NCI-H128 (cell line): ENCODE data around the gene SLC29A2.
"Not testable (repeated sequence)": the region's sequence is repeated elsewhere in the genome, so short reads cannot be mapped to it uniquely, and the experiment has no call there.

Source experiments
- DNase-seq: peaks from one replicate; lab custom pipeline; 2025; ENCODE audit not compliant: unreplicated experiment; lab: John Stamatoyannopoulos, UW

Gene SLC29A2

DNA sequence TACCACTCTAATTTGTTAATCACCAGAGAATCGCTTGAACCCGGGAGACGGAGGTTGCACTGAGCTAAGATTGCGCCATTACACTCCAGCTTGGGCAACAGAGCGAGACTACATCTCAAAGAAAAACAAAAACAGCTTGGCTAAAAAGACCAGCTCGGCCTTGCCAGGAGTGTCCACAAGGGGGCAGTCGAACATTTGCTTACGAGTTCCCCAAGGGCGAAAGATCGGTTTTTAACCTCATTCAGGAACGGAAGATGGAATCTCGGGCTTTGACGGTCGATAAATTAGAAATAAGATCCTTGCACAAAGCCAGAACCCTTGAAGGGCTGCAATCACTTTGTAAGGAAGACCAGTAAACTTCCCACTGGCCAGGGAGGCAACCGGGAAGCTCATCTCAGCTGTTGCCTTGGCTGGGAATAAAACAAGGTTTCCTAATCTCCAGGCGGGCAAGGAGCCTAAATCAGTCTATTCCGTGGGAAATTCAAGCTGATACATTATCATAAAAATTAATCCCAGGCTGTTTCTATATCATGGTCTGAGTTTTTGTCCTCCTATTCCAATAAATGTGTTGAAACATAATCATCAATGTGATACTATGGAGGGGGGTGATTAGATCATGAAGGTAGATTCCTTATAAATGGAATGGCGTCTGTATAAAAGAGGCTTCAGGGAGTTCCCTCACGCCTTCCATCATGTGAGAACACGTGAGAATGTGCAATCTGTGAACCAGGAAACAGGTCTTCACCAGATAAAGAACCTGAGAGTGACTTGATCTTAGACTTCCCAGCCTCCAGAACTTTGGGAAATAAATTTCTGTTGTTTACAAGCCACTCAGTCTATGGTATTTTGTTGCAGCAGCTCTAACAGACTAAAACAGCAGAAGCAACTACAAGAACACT lies 14.9 kb upstream of the SLC29A2 start:
- DNase-seq, result peak; percentile 79

DNA sequence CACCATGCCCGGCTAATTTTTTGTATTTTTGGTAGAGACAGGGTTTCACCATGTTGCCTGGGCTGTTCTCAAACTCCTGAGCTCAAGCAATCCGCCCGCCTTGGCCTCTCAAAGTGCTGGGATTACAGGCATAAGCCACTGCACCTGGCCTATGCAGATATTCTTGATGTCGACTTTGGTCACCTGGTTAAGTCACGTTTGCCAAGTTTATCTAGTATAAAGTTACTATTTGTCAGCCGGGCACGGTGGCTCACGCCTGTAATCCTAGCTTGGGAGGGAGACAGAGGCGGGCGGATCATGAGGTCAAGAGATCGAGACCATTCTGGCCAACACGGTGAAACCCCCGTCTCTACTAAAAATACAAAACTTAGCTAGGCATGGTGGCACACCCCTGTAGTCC lies 12.8 kb upstream of the SLC29A2 start:
- DNase-seq, result not testable (repeated sequence)

DNA sequence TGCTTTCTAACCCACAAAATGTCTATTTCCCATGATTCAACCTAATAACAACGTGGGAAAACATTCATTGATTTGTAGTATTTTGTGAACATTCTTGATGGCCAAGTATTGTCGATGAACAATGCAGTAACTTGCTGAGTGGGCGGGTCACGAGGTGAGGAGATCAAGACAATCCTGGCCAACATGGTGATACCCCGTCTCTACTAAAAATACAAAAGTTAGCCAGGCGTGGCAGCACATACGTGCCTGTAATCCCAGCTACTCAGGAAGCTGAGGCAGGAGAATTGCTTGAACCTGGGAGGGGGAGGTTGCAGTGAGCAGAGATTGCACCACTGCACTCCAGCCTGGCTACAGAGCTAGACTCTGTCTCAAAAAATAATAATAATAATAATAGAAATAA lies 8.7 kb upstream of the SLC29A2 start:
- DNase-seq, result not testable (repeated sequence)

DNA sequence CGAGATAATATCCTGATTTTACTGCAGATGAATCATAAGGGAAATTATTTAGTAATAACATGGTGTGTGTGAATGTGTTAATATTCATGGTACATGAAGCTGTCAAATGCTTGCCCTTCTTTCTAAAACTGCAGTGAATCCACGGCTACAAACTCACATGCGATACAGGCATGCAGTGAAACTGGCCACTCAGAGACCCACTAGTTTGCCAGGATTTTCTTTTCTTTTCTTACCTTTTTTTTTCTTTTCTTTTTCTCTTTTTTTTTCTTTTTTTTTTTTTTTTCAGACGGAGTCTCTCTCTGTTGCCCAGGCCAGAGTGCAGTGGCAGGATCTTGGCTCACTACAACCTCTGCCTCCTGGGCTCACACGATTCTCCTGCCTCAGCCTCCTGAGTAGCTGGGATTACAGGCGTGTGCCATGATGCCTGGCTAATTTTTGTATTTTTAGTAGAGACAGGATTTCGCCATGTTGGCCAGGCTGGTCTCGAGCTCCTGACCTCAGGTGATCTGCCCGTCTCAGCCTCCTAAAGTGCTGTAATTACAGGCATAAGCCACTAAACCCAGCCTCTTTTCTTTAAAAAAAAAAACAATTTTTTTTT lies 2.2 kb upstream of the SLC29A2 start:
- not testable (repeated sequence) for DNase-seq

DNA sequence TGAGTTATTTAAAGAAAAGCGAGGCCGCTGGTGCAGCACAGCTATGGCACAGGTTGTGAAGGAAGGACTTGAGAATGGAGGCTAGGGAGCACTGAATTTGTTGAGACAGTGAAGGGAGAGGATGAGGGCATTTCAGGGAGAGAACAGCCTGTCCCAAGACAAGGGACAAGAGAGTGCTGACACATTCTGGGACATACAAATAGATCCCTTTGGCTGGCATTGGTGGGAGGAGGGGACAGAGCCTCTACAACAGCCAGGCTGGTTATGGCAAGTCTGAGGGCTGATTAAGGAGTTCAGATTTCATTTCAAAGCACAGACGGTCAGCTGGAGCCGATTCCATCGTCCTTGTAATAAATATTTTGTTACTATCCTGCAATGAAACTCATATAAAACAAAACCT lies 1.7 kb upstream of the SLC29A2 start:
- DNase-seq, result no peak

DNA sequence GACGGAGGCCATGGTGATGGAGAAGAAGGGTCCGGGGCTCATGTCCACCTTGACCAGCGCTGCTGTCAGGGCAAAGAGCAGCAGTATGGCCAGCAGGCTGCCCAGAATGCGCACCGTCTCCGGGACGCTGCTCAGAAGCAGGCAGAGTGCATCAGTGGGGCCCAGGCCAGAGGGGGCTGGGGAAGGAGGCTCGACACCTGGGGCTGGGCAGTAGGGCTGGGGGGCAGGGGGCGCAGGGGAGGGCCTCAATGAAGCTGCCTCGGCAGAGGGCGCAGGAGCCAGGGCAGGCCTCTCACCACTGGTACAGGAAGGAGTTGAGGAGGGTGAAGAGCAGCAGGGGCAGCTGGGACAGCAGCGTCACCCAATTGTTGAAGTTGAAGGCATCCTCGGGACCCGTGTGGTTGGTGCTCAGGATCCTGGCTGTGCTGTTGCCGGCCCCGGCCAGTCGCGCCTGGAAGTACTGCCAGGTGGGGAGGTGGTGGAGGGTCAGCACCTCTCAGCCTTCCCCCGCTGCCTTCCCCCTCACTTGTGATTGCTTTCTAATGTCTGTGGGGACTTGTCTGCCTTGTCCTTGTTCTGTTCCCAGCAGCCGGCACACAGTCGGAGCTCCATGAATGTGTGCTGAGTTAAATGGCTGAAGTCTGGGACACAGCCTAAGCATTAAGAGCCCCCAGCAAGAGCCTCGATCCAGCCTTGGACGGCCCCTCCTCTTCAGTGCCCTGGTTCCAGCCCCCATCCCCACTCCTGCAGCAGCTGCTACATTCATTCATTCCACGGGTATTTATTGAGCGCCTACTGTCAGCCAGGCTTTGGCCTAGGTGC lies 2.3 kb downstream of the SLC29A2 start:
- DNase-seq, result no peak

DNA sequence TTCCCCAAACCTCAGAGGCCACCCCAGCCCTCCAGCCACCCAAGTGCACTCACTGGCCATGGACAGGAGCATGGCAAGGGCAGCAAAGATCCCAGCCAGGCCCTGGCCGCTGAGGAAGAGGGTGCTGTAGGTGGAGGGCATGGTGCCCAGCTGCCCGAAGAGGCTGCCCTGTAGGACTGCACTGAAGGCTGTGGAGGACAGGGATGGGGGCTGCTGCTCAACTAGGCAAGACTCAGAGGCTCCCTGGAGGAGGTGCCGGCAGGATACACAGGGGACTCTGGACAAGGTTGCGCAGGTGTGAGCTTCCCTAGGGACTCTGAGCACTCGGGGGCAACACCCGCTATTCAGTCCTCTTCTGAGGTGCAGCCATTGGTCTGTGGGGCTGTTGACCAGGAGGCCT lies 3.1 kb downstream of the SLC29A2 start:
- no peak for DNase-seq

DNA sequence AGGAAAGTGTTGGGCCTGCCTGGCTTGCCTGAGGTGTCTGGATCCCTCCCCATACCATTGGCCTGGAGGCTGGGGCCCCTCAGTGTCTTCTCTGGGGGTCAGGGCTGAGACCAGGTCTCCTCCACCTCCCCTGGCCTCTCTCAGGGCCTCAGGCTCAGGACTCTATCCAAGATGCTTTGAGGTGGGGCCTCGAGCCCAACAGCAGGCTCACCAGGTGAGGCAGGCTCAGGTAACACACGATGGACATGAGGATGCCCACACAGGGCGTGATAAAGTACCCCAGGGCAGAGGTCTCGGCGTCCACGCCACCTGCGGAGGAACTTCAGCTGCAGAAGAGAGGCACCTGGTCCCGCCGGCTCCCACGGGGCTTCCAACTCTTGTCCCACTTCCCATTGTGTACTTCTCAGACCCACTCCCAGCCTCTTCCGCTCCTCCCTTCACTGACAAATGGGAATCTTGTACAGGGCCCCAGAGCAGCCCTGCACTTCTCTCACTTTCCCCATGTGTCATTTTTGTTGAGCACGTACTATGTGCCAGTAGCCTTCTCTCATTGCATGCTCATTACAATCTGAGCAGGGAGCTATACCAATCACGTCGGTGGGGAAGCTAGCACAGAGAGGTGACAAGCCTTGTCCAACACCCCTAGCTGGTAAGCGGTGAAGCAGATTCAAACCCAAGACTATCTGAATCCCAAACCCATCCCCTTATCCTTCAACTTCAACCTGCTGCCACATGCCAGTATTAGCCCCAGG lies 3.8 kb downstream of the SLC29A2 start:
- DNase-seq, result no peak

DNA sequence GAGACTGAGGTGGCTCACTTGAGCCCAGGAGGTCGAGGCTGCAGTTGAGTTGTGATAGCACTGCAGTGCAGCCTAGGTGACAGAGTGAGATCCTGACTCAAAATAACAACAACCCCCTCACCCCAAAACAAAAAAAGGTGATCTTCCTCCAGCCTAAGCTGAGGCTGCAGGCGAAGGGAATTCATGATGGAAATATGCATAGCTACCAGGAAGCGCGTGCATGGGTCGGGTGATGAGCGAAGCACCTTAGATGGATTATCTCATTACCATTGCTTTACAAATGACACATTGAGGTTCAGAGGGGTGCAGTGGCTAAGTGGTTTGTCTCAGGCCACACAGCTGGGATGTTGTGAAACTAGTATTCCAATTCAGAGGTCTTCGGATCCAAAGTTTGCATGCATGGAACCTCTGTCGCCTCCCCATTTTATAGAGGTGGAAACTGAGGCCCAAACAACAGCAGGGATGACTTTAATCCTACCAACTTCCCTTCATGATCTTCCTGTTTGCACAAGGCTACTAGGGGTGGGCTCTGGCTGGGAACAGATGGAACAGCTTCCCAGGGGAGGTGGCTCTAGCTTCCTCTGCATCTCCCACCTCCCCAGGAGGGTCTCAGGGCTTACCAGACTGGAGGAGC lies 4.6 kb downstream of the SLC29A2 start:
- DNase-seq, result no peak

DNA sequence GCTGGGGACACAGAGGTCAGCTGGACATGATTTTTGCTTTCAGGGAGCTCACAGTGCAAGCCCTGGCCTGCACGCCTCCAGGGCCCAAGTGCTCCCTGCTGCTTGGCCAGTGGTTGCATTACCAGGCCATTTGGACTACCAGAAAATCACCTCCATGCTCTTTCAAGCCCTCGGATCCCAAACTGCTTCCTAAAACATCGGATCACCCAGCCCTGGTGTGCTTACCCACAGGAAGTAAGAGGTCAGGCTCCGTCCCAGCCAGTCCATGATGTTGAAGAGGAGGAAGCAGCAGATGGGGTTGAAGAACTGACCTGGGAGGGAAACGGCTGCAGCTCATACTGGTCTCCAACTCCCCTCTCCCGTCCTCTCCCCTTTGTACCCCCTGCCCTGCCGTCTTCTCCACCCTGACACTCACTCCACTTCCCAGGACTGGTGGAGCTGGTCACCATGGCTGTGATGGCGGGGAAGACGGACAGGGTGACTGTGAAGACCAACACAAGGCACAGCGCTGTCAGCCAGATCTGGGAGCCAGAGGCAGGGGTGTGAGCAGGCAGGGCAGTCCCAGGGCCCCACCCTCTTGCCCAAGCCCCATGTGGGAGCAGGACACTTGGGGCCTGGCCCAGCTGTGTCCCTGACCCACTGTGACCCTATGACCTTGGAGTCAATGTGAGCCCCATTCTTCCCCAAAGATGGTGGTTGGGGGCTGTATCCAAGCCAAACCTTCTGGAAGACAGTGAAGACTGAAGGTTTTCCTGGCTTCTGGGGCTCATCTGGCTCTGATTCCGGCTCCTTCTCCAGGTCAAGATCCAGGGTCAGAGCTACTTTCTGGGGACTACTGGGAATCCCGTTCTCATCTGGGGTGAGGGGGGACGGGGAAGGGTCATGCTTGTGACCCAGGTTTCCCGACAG lies 5.6 kb downstream of the SLC29A2 start:
- DNase-seq, result no peak

DNA sequence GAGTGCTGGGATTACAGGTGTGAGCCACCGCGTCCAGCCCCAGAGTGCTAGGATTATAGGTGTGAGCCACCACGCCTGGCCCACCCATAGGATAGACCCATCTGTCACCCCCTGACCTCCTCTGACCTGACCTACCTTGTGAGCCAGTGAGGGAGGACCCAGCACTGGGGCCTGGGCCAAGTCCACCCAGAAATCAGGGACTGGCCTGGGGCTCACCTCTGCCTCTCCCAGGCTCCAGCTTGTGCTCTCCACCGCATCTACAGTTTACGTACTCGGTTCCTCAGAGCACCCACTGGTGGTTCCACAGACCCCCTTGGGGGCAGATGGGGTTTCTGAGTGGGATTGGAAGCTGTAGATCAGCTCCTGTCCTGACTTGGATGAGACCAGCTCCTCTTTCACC lies 6.4 kb downstream of the SLC29A2 start:
- DNase-seq, result no peak

DNA sequence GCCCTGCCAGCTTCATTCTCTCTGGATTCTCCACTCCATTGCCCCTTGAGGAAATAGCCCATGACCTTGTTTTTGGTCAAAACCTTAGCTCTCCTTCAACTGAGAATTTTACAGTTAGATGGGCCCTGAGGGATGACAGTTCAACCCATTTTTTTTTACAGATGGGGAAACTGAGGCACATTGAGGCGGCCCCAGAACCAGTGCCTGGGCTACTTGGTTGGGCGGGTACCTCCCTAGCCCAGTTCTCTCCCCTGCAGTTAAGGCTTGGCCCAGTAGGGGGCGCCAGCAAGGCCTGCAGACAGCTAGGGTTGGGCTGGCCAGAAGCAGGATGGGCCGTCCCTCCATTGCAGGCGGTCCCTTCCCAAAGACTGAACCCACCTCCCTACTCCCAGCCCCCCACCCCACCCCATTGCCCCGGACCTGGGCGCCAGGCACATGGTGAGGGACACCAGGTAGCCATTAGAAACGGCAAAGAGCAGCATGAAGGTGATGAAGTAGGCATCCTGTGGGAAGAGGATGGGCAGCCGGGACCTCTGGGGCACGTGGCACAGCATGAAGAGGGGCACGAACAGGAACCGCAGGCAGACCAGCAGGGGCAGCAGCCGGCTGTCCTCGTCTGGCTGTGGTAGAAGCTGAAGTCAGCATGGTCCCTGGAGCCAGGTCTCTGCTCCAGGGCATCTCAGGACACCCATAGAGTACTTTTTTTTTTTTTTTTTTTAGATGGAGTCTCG lies 7.6 kb downstream of the SLC29A2 start:
- DNase-seq, result no peak

DNA sequence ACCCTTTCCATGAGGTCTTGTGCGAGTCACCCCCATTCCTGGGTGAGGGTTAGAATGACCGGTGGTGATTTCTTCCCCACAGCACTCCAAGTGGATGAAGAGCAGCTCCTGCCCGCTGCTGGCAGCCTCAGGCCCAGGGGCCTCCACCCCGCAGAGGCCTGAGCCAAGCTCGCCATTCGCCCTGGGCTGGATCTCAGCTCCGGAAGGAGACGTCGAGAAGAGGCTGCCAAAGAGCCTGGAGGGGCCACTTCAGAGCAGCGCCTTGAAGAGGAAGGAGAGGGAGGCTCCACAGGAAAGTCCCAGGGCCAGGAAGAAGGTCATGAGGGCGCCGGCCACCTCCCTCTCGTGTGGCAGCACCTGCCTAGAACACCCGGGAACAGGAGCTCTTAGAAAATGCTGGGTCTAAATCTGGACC lies 8.4 kb downstream of the SLC29A2 start:
- no peak for DNase-seq

DNA sequence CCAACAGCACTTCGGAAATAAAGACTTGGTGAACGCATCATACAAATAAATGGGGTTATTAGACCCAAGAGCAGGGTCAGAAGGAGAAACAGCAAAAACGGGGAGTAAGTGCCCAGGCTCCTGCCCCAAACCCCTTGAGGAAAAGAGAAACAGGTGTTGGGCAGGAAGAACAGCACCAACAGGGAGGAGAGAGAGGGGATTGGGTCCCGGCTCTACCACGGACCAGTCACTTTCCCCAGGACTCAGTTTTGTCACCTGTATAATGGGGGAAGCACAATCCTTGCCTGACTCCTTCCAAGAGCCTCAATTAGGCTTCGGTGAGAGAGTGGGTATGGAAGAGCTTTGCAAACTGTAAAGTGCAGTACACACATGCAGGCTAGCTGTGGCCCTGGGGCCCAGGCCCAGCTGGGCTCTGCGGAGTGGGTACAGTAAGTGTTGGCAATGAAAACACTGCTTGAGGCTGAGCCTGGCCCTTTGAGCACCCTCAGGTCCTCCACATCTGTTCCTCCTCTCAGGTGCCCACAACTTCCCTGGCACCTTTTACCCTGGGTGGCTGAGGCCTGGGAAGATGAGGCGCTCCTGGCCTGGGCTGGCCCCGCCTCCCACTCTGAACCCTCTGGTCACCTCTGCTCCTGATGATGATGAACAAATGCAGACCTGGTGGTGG lies 8.9 kb downstream of the SLC29A2 start:
- no peak for DNase-seq

DNA sequence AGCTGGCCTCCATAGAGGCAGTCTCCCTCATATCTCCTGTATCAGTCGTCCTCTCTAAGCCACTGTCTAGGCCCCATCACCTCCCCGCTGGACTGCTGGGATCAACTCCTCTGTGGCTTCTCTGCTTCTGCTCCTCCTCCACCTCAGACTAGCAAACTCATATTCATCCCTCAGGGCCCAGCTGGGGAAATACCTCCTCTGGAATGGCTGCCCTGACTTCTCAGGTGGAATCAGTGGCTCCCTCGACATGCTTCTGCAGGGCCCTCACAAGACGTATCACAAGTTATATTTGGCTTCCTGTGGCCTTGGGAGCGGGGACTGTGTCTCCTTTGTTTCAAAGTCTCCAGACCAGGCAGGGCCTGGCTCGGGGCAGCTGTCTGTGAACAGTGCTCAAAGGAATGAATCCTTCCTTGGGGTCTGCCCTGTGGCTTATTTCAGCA lies 10.0 kb downstream of the SLC29A2 start:
- DNase-seq, result no peak

DNA sequence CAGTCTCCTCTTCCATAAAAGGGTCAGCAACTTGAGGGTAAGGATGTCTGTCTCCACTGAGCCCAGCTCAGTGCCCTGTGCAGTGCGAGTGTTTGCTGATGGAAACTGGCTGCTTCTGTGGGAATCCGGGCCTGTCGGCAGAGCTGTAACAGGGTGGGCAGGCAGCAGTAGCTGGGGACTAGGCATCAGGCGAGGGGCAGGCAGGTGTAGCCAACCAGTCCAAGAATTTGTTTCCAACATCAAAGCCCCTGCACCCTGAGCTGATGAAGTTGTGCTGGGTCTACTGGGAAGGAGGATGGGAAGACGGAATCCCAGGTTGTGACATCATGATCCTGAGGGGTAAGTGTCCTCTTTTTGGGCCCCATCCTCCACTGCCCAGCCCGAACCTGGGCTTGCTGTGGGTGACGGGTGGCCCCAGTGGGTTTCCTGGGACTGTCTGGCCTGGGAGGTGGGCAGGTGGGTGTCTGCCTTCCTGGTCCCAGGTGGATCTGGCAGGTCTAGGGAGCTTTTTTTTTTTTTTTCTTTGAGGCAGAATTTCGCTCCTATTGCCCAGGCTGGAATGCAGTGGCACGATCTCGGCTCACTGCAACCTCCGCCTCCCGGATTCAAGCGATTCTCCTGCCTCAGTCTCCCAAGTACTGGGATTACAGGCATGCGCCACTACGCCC lies 11.0 kb downstream of the SLC29A2 start:
- DNase-seq, result no peak

DNA sequence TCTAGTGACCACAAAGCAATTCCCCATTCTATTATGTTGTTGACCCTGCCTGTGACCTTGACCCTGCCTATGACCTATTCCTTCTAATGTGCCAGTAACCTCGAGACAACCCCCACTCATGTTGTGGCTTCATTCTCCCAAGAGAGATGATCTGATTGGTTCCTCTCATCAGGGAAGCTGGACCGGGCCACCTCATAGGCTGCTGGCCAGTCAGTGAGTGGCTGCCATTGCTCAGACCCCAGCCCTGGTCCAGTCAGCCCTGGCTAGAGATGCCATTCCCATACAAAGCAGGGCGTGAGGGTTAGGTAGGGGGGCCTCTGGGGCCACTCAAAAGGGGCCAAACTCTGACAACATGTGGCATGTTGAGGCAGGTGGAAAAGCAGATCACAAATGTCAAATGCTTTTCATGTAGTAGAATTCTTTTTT lies 11.9 kb downstream of the SLC29A2 start:
- DNase-seq, result no peak
